Endodermal cell (in vitro differentiated cells): ENCODE results near the gene SLC19A1. TPM values are rescaled to one million over a fixed set of nuclear protein-coding genes. Genes with fewer than 3 reads are reported as not detected.

Experiments used
- DNase-seq: peaks from one replicate; pipeline ENCODE4 v3.0.0-alpha.2; 2017
- H3K27ac ChIP-seq: 2 replicates; pipeline ENCODE4 v1.5.1; 2013; ENCODE audit warnings: mild to moderate bottlenecking, low read depth, low read length, moderate library complexity
- H3K27me3 ChIP-seq: 2 replicates; pipeline ENCODE4 v1.6.1; 2013; ENCODE audit warnings: mild to moderate bottlenecking, low read length, moderate library complexity; ENCODE audit not compliant: insufficient read depth, control insufficient read depth, poor library complexity, severe bottlenecking
- H3K36me3 ChIP-seq: 2 replicates; pipeline ENCODE4 v1.7.0; 2013; ENCODE audit warnings: mild to moderate bottlenecking, low read length, moderate library complexity; ENCODE audit not compliant: control insufficient read depth, insufficient read depth
- H3K4me1 ChIP-seq: one replicate; pipeline ENCODE4 v1.7.0; 2013; ENCODE audit warnings: low read length; ENCODE audit not compliant: control insufficient read depth, insufficient read depth
- H3K4me3 ChIP-seq: 2 replicates; pipeline ENCODE4 v1.5.1; 2013; ENCODE audit warnings: mild to moderate bottlenecking, low read length, moderate library complexity
- H3K9ac ChIP-seq: 2 replicates; pipeline ENCODE4 v1.6.1; 2013; ENCODE audit warnings: mild to moderate bottlenecking, low read length, moderate library complexity; ENCODE audit not compliant: poor library complexity, severe bottlenecking; ENCODE audit errors: extremely low read depth
- H3K9me3 ChIP-seq: 2 replicates; pipeline ENCODE4 v1.6.1; 2013; ENCODE audit warnings: mild to moderate bottlenecking, low read length, moderate library complexity; ENCODE audit not compliant: control insufficient read depth
- H3K27ac Mint-ChIP-seq: 2 replicates; pipeline ENCODE4 v1.8.0; 2020; ENCODE audit warnings: mixed read lengths
- H3K27me3 Mint-ChIP-seq: 2 replicates; pipeline ENCODE4 v1.8.0; 2021; ENCODE audit warnings: mild to moderate bottlenecking, mixed read lengths; ENCODE audit not compliant: insufficient read depth
- H3K36me3 Mint-ChIP-seq: 2 replicates; pipeline ENCODE4 v1.8.0; 2020; ENCODE audit warnings: low read depth, mixed read lengths
- H3K4me1 Mint-ChIP-seq: 2 replicates; pipeline ENCODE4 v1.8.0; 2020; ENCODE audit warnings: mixed read lengths
- H3K4me3 Mint-ChIP-seq: 2 replicates; pipeline ENCODE4 v1.8.0; 2020; ENCODE audit warnings: mild to moderate bottlenecking, moderate library complexity, mixed read lengths
- H3K9me3 Mint-ChIP-seq: 2 replicates; pipeline ENCODE4 v1.8.0; 2020; ENCODE audit warnings: mild to moderate bottlenecking, mixed read lengths
- CTCF ChIP-seq: fragments of 200-600 bp; sonication (generic); conservative IDR thresholded peaks from 2 replicates; pipeline ENCODE4 v1.5.0; 2021; ENCODE audit warnings: antibody characterized with exemption, mild to moderate bottlenecking
- WGBS, 2 experiments: methylation state at CpG; one replicate each; pipeline versions ENCODE4 v1.1.5 to v1.1.7; 2013; ENCODE audit warnings: missing lambda C conversion rate in 2 of 2, mixed read lengths in 1 of 2; ENCODE audit not compliant: insufficient coverage in 1 of 2, insufficient read length in 1 of 2; 5-methylcytosine and 5-hydroxymethylcytosine counted together
- total RNA-seq, 2 donors: library from RNA; stranded (reverse); fragmentation: NEBNext Ultra II Directional in 1 of 2; extraction: Animal tissue kit (Norgen Biotek cat#: 25700) in 1 of 2; gene quantifications; 2 replicates in 1 of 2; 3 replicates in 1 of 2; pipeline ENCODE4 v1.2.1, GENCODE V29; 2021

SLC19A1 gene
- total RNA-seq, 2 donors from 2014 or later: 28.8 to 29.4 TPM

GRCh38 chr21:45545236-45545570, 3.0 kb upstream of the SLC19A1 start:
- Mint-ChIP-seq H3K27ac (no peak overlapping the region), H3K9me3 (peaks cover 8% of the 10 kb centered on the region), H3K4me3 (no peak overlapping the region), H3K27me3 (peaks cover 20% of the 10 kb centered on the region), H3K36me3 (no peaks in the 10 kb centered on the region), H3K4me1 (peaks cover 4% of the 10 kb centered on the region)
- no peak overlapping the region for H3K27ac ChIP-seq
- 93 to 95% methylated on average over 6 of the region's 6 CpGs for WGBS, 2 experiments
- no peak for DNase-seq
- H3K4me1 ChIP-seq: peaks cover 12% of the 10 kb centered on the region
- no peak overlapping the region for H3K9ac ChIP-seq
- H3K27me3 ChIP-seq: no peaks in the 10 kb centered on the region
- no peak overlapping the region for H3K4me3 ChIP-seq
- H3K36me3 ChIP-seq: no peaks in the 10 kb centered on the region
- no peak for TF ChIP-seq CTCF
- no peaks in the 10 kb centered on the region for H3K9me3 ChIP-seq

GRCh38 chr21:45544449-45545235, 2.4 kb upstream of the SLC19A1 start:
- no peak overlapping the region for H3K4me3 ChIP-seq
- no peaks in the 10 kb centered on the region for H3K36me3 ChIP-seq
- H3K9me3 ChIP-seq: no peaks in the 10 kb centered on the region
- H3K27me3 ChIP-seq: no peaks in the 10 kb centered on the region
- DNase-seq: peak; percentile 31
- Mint-ChIP-seq H3K27me3 (peaks cover 20% of the 10 kb centered on the region), H3K4me3 (no peak overlapping the region), H3K4me1 (peaks cover 4% of the 10 kb centered on the region), H3K27ac (no peak overlapping the region), H3K36me3 (no peaks in the 10 kb centered on the region), H3K9me3 (peaks cover 8% of the 10 kb centered on the region)
- WGBS, 2 experiments: 93 to 94% methylated on average over 16 to 18 of the region's 18 CpGs
- no peak overlapping the region for H3K9ac ChIP-seq
- TF ChIP-seq CTCF: no peak
- H3K4me1 ChIP-seq: peaks cover 12% of the 10 kb centered on the region
- no peak overlapping the region for H3K27ac ChIP-seq

GRCh38 chr21:45543710-45544448, 1.6 kb upstream of the SLC19A1 start:
- peaks cover 4% of the 10 kb centered on the region for H3K9me3 Mint-ChIP-seq
- peak; percentile 54 for DNase-seq
- Histone ChIP-seq H3K4me1 (peaks cover 12% of the 10 kb centered on the region), H3K4me3 (no peak overlapping the region), H3K9me3 (no peaks in the 10 kb centered on the region), H3K9ac (no peak overlapping the region), H3K36me3 (no peaks in the 10 kb centered on the region), H3K27me3 (no peaks in the 10 kb centered on the region), H3K27ac (no peak overlapping the region)
- H3K27ac Mint-ChIP-seq: no peak overlapping the region
- H3K27me3 Mint-ChIP-seq: peaks cover 16% of the 10 kb centered on the region
- H3K4me1 Mint-ChIP-seq: peaks cover 4% of the 10 kb centered on the region
- no peak for TF ChIP-seq CTCF
- no peaks in the 10 kb centered on the region for H3K36me3 Mint-ChIP-seq
- H3K4me3 Mint-ChIP-seq: peak overlapping the region; percentile 61
- WGBS, 2 experiments: 87 to 88% methylated on average over 14 to 23 of the region's 23 CpGs
